Measurements from ENCODE around the gene PAQR8.

DNA sequence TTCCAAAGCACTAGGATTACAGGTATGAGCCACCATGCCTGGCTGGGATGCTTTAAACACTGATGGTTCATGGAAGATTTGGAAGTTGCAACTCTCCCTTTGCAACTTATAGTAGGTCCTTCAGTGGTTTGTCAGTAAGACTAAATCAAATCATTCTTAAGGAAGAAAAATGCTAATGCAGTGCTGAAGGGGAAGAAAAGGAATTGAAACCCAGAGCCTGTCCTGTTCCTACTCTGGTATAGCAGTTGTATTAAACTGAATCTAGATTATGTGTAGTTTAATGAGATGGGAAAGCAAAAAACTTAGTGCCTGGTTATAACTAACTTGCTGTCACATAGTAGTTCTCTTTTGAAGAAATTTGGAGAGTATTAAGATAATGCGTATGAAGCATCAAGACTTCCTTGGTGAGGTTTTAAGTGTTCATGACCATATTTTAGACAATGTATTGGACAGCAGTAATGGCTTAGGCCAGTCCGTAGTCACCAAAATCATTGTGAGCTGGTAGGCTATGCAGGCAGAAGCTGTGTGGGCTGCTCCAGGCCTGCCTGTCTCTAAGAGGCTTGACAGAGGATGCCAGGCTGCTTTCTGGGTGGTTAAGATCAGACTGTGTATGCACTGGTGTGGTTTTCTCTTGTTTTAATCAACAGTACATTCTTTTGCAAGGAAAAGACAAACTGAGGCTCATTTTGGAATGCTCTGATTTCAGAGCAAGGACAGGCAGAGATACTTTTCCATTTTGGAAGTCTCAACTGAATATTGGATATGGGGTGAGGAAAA lies 14.0 kb downstream of the PAQR8 start:
- TF ChIP-seq, protein P1, sequence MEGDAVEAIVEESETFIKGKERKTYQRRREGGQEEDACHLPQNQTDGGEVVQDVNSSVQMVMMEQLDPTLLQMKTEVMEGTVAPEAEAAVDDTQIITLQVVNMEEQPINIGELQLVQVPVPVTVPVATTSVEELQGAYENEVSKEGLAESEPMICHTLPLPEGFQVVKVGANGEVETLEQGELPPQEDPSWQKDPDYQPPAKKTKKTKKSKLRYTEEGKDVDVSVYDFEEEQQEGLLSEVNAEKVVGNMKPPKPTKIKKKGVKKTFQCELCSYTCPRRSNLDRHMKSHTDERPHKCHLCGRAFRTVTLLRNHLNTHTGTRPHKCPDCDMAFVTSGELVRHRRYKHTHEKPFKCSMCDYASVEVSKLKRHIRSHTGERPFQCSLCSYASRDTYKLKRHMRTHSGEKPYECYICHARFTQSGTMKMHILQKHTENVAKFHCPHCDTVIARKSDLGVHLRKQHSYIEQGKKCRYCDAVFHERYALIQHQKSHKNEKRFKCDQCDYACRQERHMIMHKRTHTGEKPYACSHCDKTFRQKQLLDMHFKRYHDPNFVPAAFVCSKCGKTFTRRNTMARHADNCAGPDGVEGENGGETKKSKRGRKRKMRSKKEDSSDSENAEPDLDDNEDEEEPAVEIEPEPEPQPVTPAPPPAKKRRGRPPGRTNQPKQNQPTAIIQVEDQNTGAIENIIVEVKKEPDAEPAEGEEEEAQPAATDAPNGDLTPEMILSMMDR (IDR thresholded peaks at IDR 0.05): no peak
- TF ChIP-seq POLR2AphosphoS5 (IDR thresholded peaks at IDR 0.05): no peak
- TF ChIP-seq POLR2A (IDR thresholded peaks at IDR 0.05): no peak
- TF ChIP-seq EP300 (IDR thresholded peaks at IDR 0.05): no peak
